H1 (cell line): ENCODE data around the gene ZNF823. TPM values are rescaled to one million over a fixed set of nuclear protein-coding genes. Genes with fewer than 3 reads are reported as not detected.

Experiments
- CTCF ChIA-PET: fragments of 300-600 bp; sonication (Branson Sonifier 250); formaldehyde crosslinking; loops from one replicate; lab custom pipeline; 2021; ENCODE audit not compliant: partially characterized antibody; lab: Charles Lee
- POLR2A ChIA-PET: fragments of 300-600 bp; sonication (Branson Sonifier 250); formaldehyde crosslinking; loops from one replicate; lab custom pipeline; 2021; ENCODE audit warnings: inconsistent platforms; ENCODE audit not compliant: partially characterized antibody; lab: Charles Lee
- DNase-seq, 2 experiments: peaks; one replicate each; pipeline versions ENCODE4 v3.0.0 to v3.0.0-alpha.2; 2010 to 2022; ENCODE audit warnings: low spot score in 2 of 2, low read depth in 1 of 2, mixed read lengths in 1 of 2
- FAIRE-seq: peaks from 2 replicates; lab custom pipeline; 2011; peaks lifted over from hg19 to GRCh38; lab: Jason Lieb, UNC
- H2AFZ ChIP-seq: 2 replicates; pipeline ENCODE4 v1.8.1; 2012; ENCODE audit warnings: low read length, inconsistent platforms
- H2AK5ac ChIP-seq: 2 replicates; pipeline ENCODE4 v1.6.1; 2013; ENCODE audit warnings: low read depth, low read length
- H2BK120ac ChIP-seq: replicated peaks from 2 replicates; pipeline ENCODE3; 2013; ENCODE audit warnings: low read depth, low read length, inconsistent platforms
- H2BK12ac ChIP-seq: 2 replicates; pipeline ENCODE4 v1.6.1; 2013; ENCODE audit warnings: low read depth, low read length
- H2BK15ac ChIP-seq: 2 replicates; pipeline ENCODE4 v1.6.1; 2013; ENCODE audit warnings: low read length
- H2BK20ac ChIP-seq: 2 replicates; pipeline ENCODE4 v1.6.1; 2013; ENCODE audit warnings: low read length
- H2BK5ac ChIP-seq: 2 replicates; pipeline ENCODE4 v1.6.1; 2013; ENCODE audit warnings: low read depth, low read length
- H3K14ac ChIP-seq: 2 replicates; pipeline ENCODE4 v1.6.1; 2013; ENCODE audit warnings: inconsistent platforms; ENCODE audit not compliant: insufficient read length
- H3K18ac ChIP-seq: 2 replicates; pipeline ENCODE4 v1.6.1; 2013; ENCODE audit warnings: low read length; ENCODE audit errors: extremely low read depth
- H3K23ac ChIP-seq: 2 replicates; pipeline ENCODE4 v1.6.1; 2013; ENCODE audit warnings: inconsistent platforms; ENCODE audit not compliant: insufficient read length
- H3K23me2 ChIP-seq: 2 replicates; pipeline ENCODE4 v1.6.1; 2013; ENCODE audit warnings: low read depth, low read length
- H3K27ac ChIP-seq: 2 replicates; pipeline ENCODE4 v1.6.1; 2011; ENCODE audit warnings: low read depth, low read length, inconsistent platforms
- H3K27me3 ChIP-seq, 4 experiments: replicated peaks in 1 of 4; 1 replicate in 1 of 4; 2 replicates in 3 of 4; pipeline versions ENCODE4 v1.6.1 to v1.8.1; 2011 to 2013; ENCODE audit warnings: low read length in 3 of 4, mild to moderate bottlenecking in 3 of 4, inconsistent platforms in 2 of 4, mixed read lengths in 2 of 4, moderate library complexity in 1 of 4; ENCODE audit not compliant: control insufficient read depth in 3 of 4, insufficient read depth in 3 of 4; ENCODE audit errors: extremely low read depth in 1 of 4
- H3K36me3 ChIP-seq, 4 experiments: 2 replicates each; pipeline versions ENCODE4 v1.6.1 to v1.8.1; 2011 to 2013; ENCODE audit warnings: mild to moderate bottlenecking in 4 of 4, low read length in 3 of 4, moderate library complexity in 2 of 4, control low read depth in 1 of 4, inconsistent platforms in 1 of 4; ENCODE audit not compliant: insufficient read depth in 4 of 4, control insufficient read depth in 2 of 4
- H3K4ac ChIP-seq: replicated peaks from 2 replicates; pipeline ENCODE3; 2013; ENCODE audit warnings: low read length, low read depth, mixed read lengths, inconsistent platforms; ENCODE audit not compliant: insufficient read length
- H3K4me1 ChIP-seq, 4 experiments: replicated peaks in 1 of 4; 1 replicate in 1 of 4; 2 replicates in 3 of 4; pipeline versions ENCODE4 v1.6.1 to v1.8.1; 2011 to 2013; ENCODE audit warnings: low read length in 3 of 4, inconsistent platforms in 2 of 4, mixed read lengths in 1 of 4; ENCODE audit not compliant: insufficient read depth in 4 of 4, control insufficient read depth in 3 of 4
- H3K4me2 ChIP-seq, 2 experiments: 2 replicates each; pipeline versions ENCODE4 v1.6.1 to v1.8.1; 2011 to 2013; ENCODE audit warnings: low read depth in 2 of 2, low read length in 2 of 2, control low read depth in 1 of 2, inconsistent platforms in 1 of 2, mild to moderate bottlenecking in 1 of 2; ENCODE audit not compliant: insufficient read depth in 1 of 2
- H3K4me3 ChIP-seq, 4 experiments: fragments of 200-600, 300-600 bp in 1 of 4; sonication (generic), shearing (Covaris generic), sonication (Bioruptor Twin) in 1 of 4; 2 replicates each; pipeline versions ENCODE4 v1.5.1 to v1.8.1; 2011 to 2016; ENCODE audit warnings: low read length in 4 of 4, low read depth in 3 of 4, control low read depth in 2 of 4, inconsistent platforms in 2 of 4, mild to moderate bottlenecking in 2 of 4, mixed read lengths in 1 of 4, moderate library complexity in 1 of 4; ENCODE audit not compliant: insufficient read depth in 2 of 4; ENCODE audit errors: extremely low read depth in 1 of 4
- H3K56ac ChIP-seq: replicated peaks from 2 replicates; pipeline ENCODE3; 2013; ENCODE audit warnings: low read depth, mild to moderate bottlenecking, mixed read lengths, low read length, inconsistent platforms; ENCODE audit not compliant: insufficient read length
- H3K79me1 ChIP-seq: 2 replicates; pipeline ENCODE4 v1.6.1; 2013; ENCODE audit warnings: low read depth, low read length, control low read depth
- H3K79me2 ChIP-seq, 2 experiments: 2 replicates each; pipeline versions ENCODE4 v1.6.1 to v1.8.1; 2012 to 2013; ENCODE audit warnings: low read length in 2 of 2, mild to moderate bottlenecking in 2 of 2, inconsistent platforms in 1 of 2; ENCODE audit not compliant: insufficient read depth in 2 of 2, control insufficient read depth in 1 of 2
- H3K9ac ChIP-seq, 4 experiments: replicated peaks in 1 of 4; 1 replicate in 1 of 4; 2 replicates in 3 of 4; pipeline versions ENCODE4 v1.6.1 to v1.8.1; 2011 to 2013; ENCODE audit warnings: low read depth in 3 of 4, low read length in 3 of 4, control low read depth in 2 of 4, mild to moderate bottlenecking in 2 of 4, moderate library complexity in 2 of 4, inconsistent platforms in 1 of 4; ENCODE audit errors: extremely low read depth in 1 of 4
- H3K9me3 ChIP-seq, 2 experiments: 2 replicates each; pipeline versions ENCODE4 v1.6.1 to v1.8.1; 2012 to 2013; ENCODE audit warnings: mild to moderate bottlenecking in 2 of 2, moderate library complexity in 2 of 2, control low read depth in 1 of 2, inconsistent platforms in 1 of 2, low read depth in 1 of 2, low read length in 1 of 2, mixed read lengths in 1 of 2; ENCODE audit not compliant: insufficient read depth in 2 of 2
- H4K20me1 ChIP-seq, 2 experiments: replicated peaks in 1 of 2; 2 replicates each; pipeline versions ENCODE3 to v1.8.1; 2011 to 2013; ENCODE audit warnings: inconsistent platforms in 2 of 2, low read length in 2 of 2, mild to moderate bottlenecking in 1 of 2; ENCODE audit not compliant: insufficient read depth in 2 of 2, control insufficient read depth in 1 of 2
- H4K5ac ChIP-seq: 2 replicates; pipeline ENCODE4 v1.6.1; 2013; ENCODE audit warnings: low read length, low read depth, mixed read lengths, inconsistent platforms; ENCODE audit not compliant: insufficient read length
- H4K8ac ChIP-seq: 2 replicates; pipeline ENCODE4 v1.8.0; 2013; ENCODE audit warnings: mild to moderate bottlenecking, moderate library complexity, low read length, inconsistent platforms; ENCODE audit not compliant: insufficient read depth; ENCODE audit errors: extremely low read depth
- H4K91ac ChIP-seq: replicated peaks from 2 replicates; pipeline ENCODE3; 2013; ENCODE audit warnings: low read length, mixed read lengths, inconsistent platforms; ENCODE audit not compliant: insufficient read length
- ASH2L ChIP-seq: fragments of 200-600, 300-600 bp; sonication (generic); IDR thresholded peaks from one replicate; pipeline ENCODE4 v1.7.1; 2017; ENCODE audit warnings: low read length
- WGBS, 2 experiments: shearing (Covaris generic) in 1 of 2; methylation state at CpG; one replicate each; pipeline versions ENCODE4 v1.1.6 to v1.1.7; 2013 to 2015; ENCODE audit warnings: low lambda C conversion rate in 2 of 2, mixed read lengths in 2 of 2, inconsistent platforms in 1 of 2, low coverage in 1 of 2, missing lambda C conversion rate in 1 of 2; ENCODE audit not compliant: insufficient replicate concordance in 2 of 2, insufficient coverage in 1 of 2, insufficient read length in 1 of 2; ENCODE audit errors: extremely low coverage in 1 of 2, missing lambda C conversion rate in 1 of 2; 5-methylcytosine and 5-hydroxymethylcytosine counted together
- polyA plus RNA-seq, 7 experiments: library from polyadenylated mRNA; depleted of rRNA in 3 of 7; stranded (reverse) in 5 of 7; unstranded in 2 of 7; fragments of >200 nt in 5 of 7; fragments of 200-250 nt in 2 of 7; gene quantifications; 1 replicate in 5 of 7; 2 replicates in 1 of 7; 4 replicates in 1 of 7; pipeline versions ENCODE4 v1.2.1 to v1.2.3, GENCODE V29; 2011 to 2013; ENCODE audit warnings: missing spikeins in 2 of 7, mixed read lengths in 2 of 7
- total RNA-seq: library from RNA; stranded (reverse); fragmentation: NEBNext Ultra II Directional; extraction: Animal tissue kit (Norgen Biotek cat#: 25700); gene quantifications from 2 replicates; pipeline ENCODE4 v1.2.1, GENCODE V29; 2021

ZNF823 gene
- total and polyA plus RNA-seq, 2 of the 8 experiments (the other 6 are each of a cell fraction or from before 2014, with no cell fraction given) = 0.73 to 2.4 TPM

- Histone ChIP-seq H2BK5ac (no peak overlapping the region), H3K4ac (no peak overlapping the region), H3K4me1 (peaks cover 0 to 4% (median 2%) of the 10 kb centered on the region in 4 experiments; a peak in 4 of 7 replicates), H2AK5ac (no peak overlapping the region), H3K23ac (no peak overlapping the region), H3K14ac (no peak overlapping the region), H2BK20ac (no peak overlapping the region), H3K56ac (no peak overlapping the region), H3K79me2 (no peaks in the 10 kb centered on the region), H4K91ac (no peak overlapping the region), H4K20me1 (no peaks in the 10 kb centered on the region), H3K4me2 (no peak overlapping the region), H4K5ac (no peak overlapping the region), H2AFZ (no peak overlapping the region), H2BK15ac (no peak overlapping the region), H3K4me3 (no peak overlapping the region), H3K18ac (no peak overlapping the region), H3K79me1 (no peaks in the 10 kb centered on the region), H3K23me2 (no peaks in the 10 kb centered on the region), H3K9me3 (no peaks in the 10 kb centered on the region), H3K36me3 (no peaks in the 10 kb centered on the region), H3K27ac (no peak overlapping the region), H2BK12ac (no peak overlapping the region), H3K27me3 (peaks cover 0 to 3% (median 0%) of the 10 kb centered on the region in 4 experiments; a peak in 2 of 7 replicates), H4K8ac (no peak overlapping the region), H3K9ac (no peak overlapping the region), H2BK120ac (no peak overlapping the region)
- TF ChIP-seq ASH2L = no peak
- POLR2A ChIA-PET = interaction anchor here (1.0 kb wide), 1 partner anchor 20 kb away, joined by 4 read pairs; no protein-coding TSS in a partner anchor
- CTCF ChIA-PET = interaction anchor here (0.6 to 1.2 kb wide), 6 partner anchors 38 to 230 kb away, joined by 3 to 7 read pairs (median 3); partner anchors contain the start of gene ZNF491
- no peak for FAIRE-seq
- DNase-seq = no peak
- WGBS, 2 experiments = 79% methylated on average over 6 of the region's 6 CpGs; no CpG with 5 or more reads in 1 of the 2 experiments
These were observed 40.5 kb downstream of the ZNF823 start for GRCh38 chr19:11698231-11698630.
